HG03565 (cell line): ENCODE measurements around the gene GNA15.

Experiments
- ATAC-seq: cut with Tn5 transposase; IDR thresholded peaks from one replicate; pipeline ENCODE4 v1.9.1; 2021; ENCODE audit warnings: mild to moderate bottlenecking, moderate library complexity; ENCODE audit not compliant: unreplicated experiment

The GNA15 gene

GRCh38 chr19:3120611-3121276 is 15.1 kb upstream of the GNA15 start:
- no peak for ATAC-seq

- no peak for ATAC-seq
Measured at GRCh38 chr19:3121396-3121795, 14.4 kb upstream of the GNA15 start.

- no peak for ATAC-seq
Measured at GRCh38 chr19:3121821-3122511, 13.9 kb upstream of the GNA15 start.

GRCh38 chr19:3122512-3122870 is 13.3 kb upstream of the GNA15 start:
- ATAC-seq = no peak

- no peak for ATAC-seq
Measured at GRCh38 chr19:3123088-3123721, 12.6 kb upstream of the GNA15 start.

GRCh38 chr19:3123956-3124355 is 11.9 kb upstream of the GNA15 start:
- ATAC-seq = no peak

GRCh38 chr19:3124630-3125029 is 11.2 kb upstream of the GNA15 start:
- no peak for ATAC-seq

- no peak for ATAC-seq
Measured at GRCh38 chr19:3125900-3126524, 9.8 kb upstream of the GNA15 start.

GRCh38 chr19:3129112-3129511 is 6.7 kb upstream of the GNA15 start:
- no peak for ATAC-seq

GRCh38 chr19:3131168-3131567 is 4.7 kb upstream of the GNA15 start:
- no peak for ATAC-seq

GRCh38 chr19:3132971-3133792 is 2.7 kb upstream of the GNA15 start:
- ATAC-seq = peak; percentile 55

GRCh38 chr19:3133793-3134116 is 2.1 kb upstream of the GNA15 start:
- no peak for ATAC-seq

GRCh38 chr19:3136684-3137055 is 837 bp downstream of the GNA15 start:
- ATAC-seq = no peak

- no peak for ATAC-seq
Measured at GRCh38 chr19:3137119-3137518, 1.3 kb downstream of the GNA15 start.

- no peak for ATAC-seq
Measured at GRCh38 chr19:3138268-3138667, 2.4 kb downstream of the GNA15 start.

GRCh38 chr19:3140667-3141038 is 4.8 kb downstream of the GNA15 start:
- no peak for ATAC-seq

GRCh38 chr19:3142292-3142670 is 6.4 kb downstream of the GNA15 start:
- no peak for ATAC-seq

GRCh38 chr19:3142781-3143337 is 7.0 kb downstream of the GNA15 start:
- no peak for ATAC-seq

GRCh38 chr19:3145909-3146676 is 10.3 kb downstream of the GNA15 start:
- ATAC-seq = no peak

GRCh38 chr19:3146677-3147100 is 10.9 kb downstream of the GNA15 start:
- ATAC-seq = no peak
